Thyroid gland (tissue), 4 donors: ENCODE measurements around the gene OTOS. TPM values are rescaled to one million over a fixed set of nuclear protein-coding genes. Genes with fewer than 3 reads are reported as not detected.

Experiments used
- DNase-seq, 2 donors: peaks; one replicate each; pipeline ENCODE4 v3.0.0-alpha.2; 2019
- H3K27ac ChIP-seq, 3 donors: fragments of 200-600 bp; sonication (generic); 1 replicate in 2 of 3; 2 replicates in 1 of 3; pipeline ENCODE4 v1.5.1; 2016 to 2019; ENCODE audit warnings: mild to moderate bottlenecking in 1 of 3, moderate library complexity in 1 of 3
- H3K27me3 ChIP-seq: fragments of 200-600 bp; sonication (generic); one replicate; pipeline ENCODE4 v1.5.1; 2019
- H3K36me3 ChIP-seq, 2 donors: fragments of 200-600 bp; sonication (generic); one replicate each; pipeline ENCODE4 v1.5.1; 2016 to 2019
- H3K4me1 ChIP-seq, 2 donors: fragments of 200-600 bp; sonication (generic); one replicate each; pipeline ENCODE4 v1.5.1; 2017 to 2019
- H3K4me3 ChIP-seq, 3 donors: fragments of 200-600 bp; sonication (generic); replicated peaks in 1 of 3; 1 replicate in 2 of 3; 2 replicates in 1 of 3; pipeline ENCODE4 v1.5.1; 2016; ENCODE audit warnings: mild to moderate bottlenecking in 1 of 3
- H3K9me3 ChIP-seq: fragments of 200-600 bp; sonication (generic); one replicate; pipeline ENCODE4 v1.5.1; 2017
- POLR2A ChIP-seq, 2 donors: fragments of 450-650 bp; IDR thresholded peaks; one replicate each; pipeline ENCODE4 v1.6.1; 2017; ENCODE audit warnings: antibody characterized with exemption in 2 of 2, mild to moderate bottlenecking in 2 of 2, moderate library complexity in 1 of 2
- WGBS, 2 donors: methylation state at CpG; one replicate each; pipeline ENCODE4 v1.1.5; 2017; 5-methylcytosine and 5-hydroxymethylcytosine counted together
- intact Hi-C: fragments of 100-400 bp; cut with DNase I; formaldehyde crosslinking; loops from one replicate; pipeline ENCODE4 v1.15.1; 2023
- total RNA-seq, 4 donors: library from RNA; depleted of rRNA; stranded (reverse); fragments of >200 nt; gene quantifications; one replicate each; pipeline ENCODE4 v1.2.3, GENCODE V29; 2016
- TF ChIP-seq, protein P1 (sequence below), 6 experiments: fragments of 200-600 bp in 3 of 6; fragments of 450-650 bp in 3 of 6; sonication (generic) in 3 of 6; IDR thresholded peaks; one replicate each; pipeline ENCODE4 v1.5.1; 2016 to 2019; ENCODE audit warnings: antibody characterized with exemption in 6 of 6, mild to moderate bottlenecking in 2 of 6, inconsistent platforms in 1 of 6, moderate library complexity in 1 of 6

The OTOS gene
- 10 to 100 TPM in 3 of 4 donors, 1 to 10 TPM in 1; 4.3 to 62.8 (median 22.1) TPM for total RNA-seq

DNA sequence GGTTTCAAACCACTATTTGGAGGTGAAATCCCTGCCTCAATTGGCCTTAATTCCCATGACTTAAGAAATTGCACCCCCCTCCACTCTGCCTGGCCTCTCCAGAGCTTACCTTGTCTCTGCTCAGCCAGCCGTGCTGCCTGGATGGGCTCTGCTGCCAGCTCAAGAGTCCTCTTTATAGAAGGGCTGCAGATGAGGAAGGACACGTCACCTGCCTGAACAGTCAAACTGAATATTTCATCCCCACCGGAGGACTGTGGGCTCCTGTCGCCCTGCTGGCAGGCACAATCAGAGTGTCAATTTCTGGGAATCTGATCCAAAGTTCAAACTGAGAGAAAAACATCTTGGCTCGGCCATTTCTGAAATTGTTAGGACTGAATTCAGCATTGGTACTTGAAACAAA is at the start of gene OTOS:
OTOS (minus strand) TSS at position 148 of the 400 bp plus-strand sequence. CDS start 332 bp downstream, outside the sequence.
- WGBS, 2 donors = 25 to 31% methylated on average over 5 of the region's 5 CpGs
- intact Hi-C loops = no loop called here
- Histone ChIP-seq H3K36me3 (no peaks in the 10 kb centered on the region), H3K4me1 (peaks cover 24 to 42% of the 10 kb centered on the region in 2 donors), H3K27me3 (no peaks in the 10 kb centered on the region), H3K27ac (peak within 1 kb of the TSS; percentile 87 to 95 (median 93)), H3K4me3 (peak within 1 kb of the TSS in 1 of 3 donors; percentile 8), H3K9me3 (no peaks in the 10 kb centered on the region)
- TF ChIP-seq, protein P1, sequence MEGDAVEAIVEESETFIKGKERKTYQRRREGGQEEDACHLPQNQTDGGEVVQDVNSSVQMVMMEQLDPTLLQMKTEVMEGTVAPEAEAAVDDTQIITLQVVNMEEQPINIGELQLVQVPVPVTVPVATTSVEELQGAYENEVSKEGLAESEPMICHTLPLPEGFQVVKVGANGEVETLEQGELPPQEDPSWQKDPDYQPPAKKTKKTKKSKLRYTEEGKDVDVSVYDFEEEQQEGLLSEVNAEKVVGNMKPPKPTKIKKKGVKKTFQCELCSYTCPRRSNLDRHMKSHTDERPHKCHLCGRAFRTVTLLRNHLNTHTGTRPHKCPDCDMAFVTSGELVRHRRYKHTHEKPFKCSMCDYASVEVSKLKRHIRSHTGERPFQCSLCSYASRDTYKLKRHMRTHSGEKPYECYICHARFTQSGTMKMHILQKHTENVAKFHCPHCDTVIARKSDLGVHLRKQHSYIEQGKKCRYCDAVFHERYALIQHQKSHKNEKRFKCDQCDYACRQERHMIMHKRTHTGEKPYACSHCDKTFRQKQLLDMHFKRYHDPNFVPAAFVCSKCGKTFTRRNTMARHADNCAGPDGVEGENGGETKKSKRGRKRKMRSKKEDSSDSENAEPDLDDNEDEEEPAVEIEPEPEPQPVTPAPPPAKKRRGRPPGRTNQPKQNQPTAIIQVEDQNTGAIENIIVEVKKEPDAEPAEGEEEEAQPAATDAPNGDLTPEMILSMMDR (IDR thresholded peaks at IDR 0.05) = peak in 1 of 6 experiments; percentile 31
- peak in 1 of 2 donors; percentile 64 for TF ChIP-seq POLR2A (IDR thresholded peaks at IDR 0.05)
- DNase-seq = peak; percentile 95 to 97

DNA sequence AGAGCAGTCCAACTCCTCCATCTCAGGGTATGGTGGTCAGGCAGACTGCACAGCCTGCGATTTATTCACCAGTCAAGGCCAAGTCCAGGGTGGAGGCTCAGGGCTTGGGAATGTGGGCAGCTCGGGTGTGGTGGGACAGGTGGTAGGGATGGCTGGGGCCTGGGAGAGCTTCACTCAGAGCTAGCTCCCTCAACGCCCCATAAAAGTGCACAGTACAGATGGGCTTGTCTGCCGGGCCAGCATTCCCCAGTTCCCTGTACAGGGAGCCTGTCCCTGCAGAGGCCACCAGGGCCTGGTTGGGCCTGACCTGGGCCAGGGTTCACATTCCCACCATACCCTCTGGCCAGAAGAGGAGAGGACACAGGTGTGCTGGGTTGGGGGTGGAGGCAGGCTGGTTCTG is 49.2 kb upstream of the OTOS start:
- DNase-seq = no peak
- Histone ChIP-seq H3K27ac (no peak overlapping the region), H3K4me1 (no peaks in the 10 kb centered on the region), H3K36me3 (no peaks in the 10 kb centered on the region), H3K9me3 (no peaks in the 10 kb centered on the region), H3K4me3 (no peak overlapping the region), H3K27me3 (no peaks in the 10 kb centered on the region)
- intact Hi-C loops = no loop called here
- TF ChIP-seq, protein P1 (IDR thresholded peaks at IDR 0.05) = no peak
- no peak for TF ChIP-seq POLR2A (IDR thresholded peaks at IDR 0.05)
- 89 to 93% methylated on average over 3 to 4 of the region's 4 CpGs for WGBS, 2 donors

DNA sequence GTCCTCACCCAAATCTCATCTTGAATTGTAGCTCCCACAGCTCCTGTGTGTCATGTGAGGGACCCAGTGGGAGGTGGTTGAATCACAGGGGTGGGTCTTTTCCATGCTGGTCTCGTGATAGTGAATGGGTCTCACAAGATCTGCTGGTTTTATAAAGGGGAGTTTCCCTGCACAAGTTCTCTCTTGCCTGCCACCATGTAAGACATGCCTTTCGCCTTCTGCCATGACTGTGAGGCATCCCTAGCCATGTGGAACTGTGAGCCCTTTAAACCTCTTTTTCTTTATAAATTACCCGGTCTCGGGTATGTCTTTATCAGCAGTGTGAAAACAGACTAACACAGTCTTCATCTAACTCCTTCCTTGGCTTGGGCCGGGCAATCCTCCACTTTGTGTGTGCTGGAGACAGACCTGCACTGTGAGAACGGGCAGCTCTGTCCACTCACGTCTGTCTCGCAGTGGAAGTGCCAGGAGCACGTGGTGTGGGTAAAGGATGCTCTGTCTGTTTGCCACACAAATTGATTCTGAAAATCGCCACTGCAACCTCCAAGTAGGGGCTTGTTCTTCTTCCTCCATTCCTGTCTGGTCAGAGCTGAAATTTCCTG is 47.6 kb upstream of the OTOS start:
- no peaks in the 10 kb centered on the region for H3K4me1 ChIP-seq
- 84 to 90% methylated on average over 10 of the region's 10 CpGs for WGBS, 2 donors
- no peaks in the 10 kb centered on the region for H3K36me3 ChIP-seq
- no peaks in the 10 kb centered on the region for H3K9me3 ChIP-seq
- no peak overlapping the region for H3K4me3 ChIP-seq
- no peak for DNase-seq
- no peak overlapping the region for H3K27ac ChIP-seq
- H3K27me3 ChIP-seq = no peaks in the 10 kb centered on the region
- TF ChIP-seq, protein P1 (IDR thresholded peaks at IDR 0.05) = no peak
- no peak for TF ChIP-seq POLR2A (IDR thresholded peaks at IDR 0.05)
- intact Hi-C loops = no loop called here

DNA sequence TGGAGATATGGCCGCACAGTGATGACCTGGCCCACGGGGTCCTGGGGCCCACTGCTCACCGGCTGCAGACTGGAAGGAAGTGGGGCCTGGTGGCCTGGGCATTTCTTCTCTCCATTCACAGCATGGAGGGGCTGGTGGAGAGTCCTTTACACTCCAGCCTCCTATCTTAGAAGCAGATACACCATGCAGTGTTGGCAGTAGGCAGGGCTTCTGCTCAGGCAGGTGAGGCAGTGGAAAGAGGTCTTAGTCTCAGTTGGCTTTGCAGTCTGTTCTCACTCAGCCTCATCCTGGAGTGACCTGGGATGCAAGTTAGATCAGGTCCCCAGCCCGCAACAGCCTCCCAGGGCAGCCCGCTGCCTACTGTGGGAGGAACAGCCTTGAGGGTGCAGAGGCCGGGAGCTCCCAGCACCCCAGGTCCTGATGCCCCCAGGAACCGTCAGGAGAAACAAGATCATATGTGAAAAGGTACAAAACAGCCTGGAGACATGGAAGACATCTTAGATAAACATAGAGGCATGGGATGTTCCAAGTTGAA is 45.8 kb upstream of the OTOS start:
- WGBS, 2 donors = 89 to 94% methylated on average over 7 of the region's 7 CpGs
- DNase-seq = no peak
- intact Hi-C loops = no loop called here
- Histone ChIP-seq H3K4me1 (no peaks in the 10 kb centered on the region), H3K36me3 (no peaks in the 10 kb centered on the region), H3K27me3 (no peaks in the 10 kb centered on the region), H3K4me3 (no peak overlapping the region), H3K9me3 (no peaks in the 10 kb centered on the region), H3K27ac (no peak overlapping the region)
- TF ChIP-seq, protein P1 (IDR thresholded peaks at IDR 0.05) = no peak
- no peak for TF ChIP-seq POLR2A (IDR thresholded peaks at IDR 0.05)

DNA sequence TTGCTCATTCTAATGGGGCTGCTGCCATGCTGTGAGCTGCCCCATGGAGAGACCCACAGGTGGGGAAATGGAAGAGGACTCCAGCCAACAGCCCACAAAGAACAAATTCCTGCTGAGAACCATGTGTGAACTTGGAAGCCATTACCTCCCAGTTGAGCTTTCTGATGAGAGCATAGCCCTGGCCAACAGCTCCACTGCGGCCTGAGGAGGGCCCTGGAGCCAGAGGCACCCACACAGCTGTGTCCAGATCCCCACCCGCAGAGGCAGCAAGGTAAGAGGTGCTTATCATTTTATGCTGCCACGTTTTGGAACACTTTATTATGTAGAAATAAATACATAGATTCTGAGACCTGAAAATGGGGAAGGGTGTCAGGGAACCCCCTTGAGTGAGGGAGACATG is 44.2 kb upstream of the OTOS start:
- H3K4me3 ChIP-seq = no peak overlapping the region
- TF ChIP-seq, protein P1 (IDR thresholded peaks at IDR 0.05) = no peak
- TF ChIP-seq POLR2A (IDR thresholded peaks at IDR 0.05) = no peak
- intact Hi-C loops = no loop called here
- no peaks in the 10 kb centered on the region for H3K36me3 ChIP-seq
- H3K27me3 ChIP-seq = no peaks in the 10 kb centered on the region
- 23 to 81% methylated on average over 2 to 3 of the region's 3 CpGs for WGBS, 2 donors
- H3K27ac ChIP-seq = no peak overlapping the region
- H3K4me1 ChIP-seq = no peaks in the 10 kb centered on the region
- DNase-seq = no peak
- no peaks in the 10 kb centered on the region for H3K9me3 ChIP-seq
